ENCODE measurements around the gene MAPT. TPM values are rescaled to one million over a fixed set of nuclear protein-coding genes. Genes with fewer than 3 reads are reported as not detected.

Gene MAPT
- total and polyA plus RNA-seq, 4 donors: 0.27 to 3.8 (median 1.8) TPM

DNA sequence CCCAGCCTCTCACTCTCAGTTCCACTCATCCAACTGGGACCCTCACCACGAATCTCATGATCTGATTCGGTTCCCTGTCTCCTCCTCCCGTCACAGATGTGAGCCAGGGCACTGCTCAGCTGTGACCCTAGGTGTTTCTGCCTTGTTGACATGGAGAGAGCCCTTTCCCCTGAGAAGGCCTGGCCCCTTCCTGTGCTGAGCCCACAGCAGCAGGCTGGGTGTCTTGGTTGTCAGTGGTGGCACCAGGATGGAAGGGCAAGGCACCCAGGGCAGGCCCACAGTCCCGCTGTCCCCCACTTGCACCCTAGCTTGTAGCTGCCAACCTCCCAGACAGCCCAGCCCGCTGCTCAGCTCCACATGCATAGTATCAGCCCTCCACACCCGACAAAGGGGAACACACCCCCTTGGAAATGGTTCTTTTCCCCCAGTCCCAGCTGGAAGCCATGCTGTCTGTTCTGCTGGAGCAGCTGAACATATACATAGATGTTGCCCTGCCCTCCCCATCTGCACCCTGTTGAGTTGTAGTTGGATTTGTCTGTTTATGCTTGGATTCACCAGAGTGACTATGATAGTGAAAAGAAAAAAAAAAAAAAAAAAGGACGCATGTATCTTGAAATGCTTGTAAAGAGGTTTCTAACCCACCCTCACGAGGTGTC, 131.3 kb downstream of the MAPT start:
- Histone ChIP-seq H3K9ac (ENCODE audit: insufficient read depth in 1 of 2, low read length in 2 of 2) (no peak overlapping the region), H3K27ac (ENCODE audit: low read depth in 1 of 2, low read length in 1 of 2) (no peak overlapping the region), H3K27me3 (ENCODE audit: control insufficient read depth in 3 of 3, insufficient read depth in 3 of 3, low read length in 2 of 3) (no peaks in the 10 kb centered on the region), H3K36me3 (ENCODE audit: control insufficient read depth in 4 of 4, insufficient read depth in 4 of 4, low read length in 4 of 4) (peaks cover 3 to 26% (median 15%) of the 10 kb centered on the region in 4 donors), H3K9me3 (ENCODE audit: control insufficient read depth in 4 of 4, insufficient read depth in 3 of 4, low read length in 3 of 4) (no peaks in the 10 kb centered on the region), H3K4me3 (no peak overlapping the region), H3K4me1 (ENCODE audit: control insufficient read depth in 5 of 5, insufficient read depth in 5 of 5, low read length in 5 of 5) (no peaks in the 10 kb centered on the region)
- TF ChIP-seq, protein P1, sequence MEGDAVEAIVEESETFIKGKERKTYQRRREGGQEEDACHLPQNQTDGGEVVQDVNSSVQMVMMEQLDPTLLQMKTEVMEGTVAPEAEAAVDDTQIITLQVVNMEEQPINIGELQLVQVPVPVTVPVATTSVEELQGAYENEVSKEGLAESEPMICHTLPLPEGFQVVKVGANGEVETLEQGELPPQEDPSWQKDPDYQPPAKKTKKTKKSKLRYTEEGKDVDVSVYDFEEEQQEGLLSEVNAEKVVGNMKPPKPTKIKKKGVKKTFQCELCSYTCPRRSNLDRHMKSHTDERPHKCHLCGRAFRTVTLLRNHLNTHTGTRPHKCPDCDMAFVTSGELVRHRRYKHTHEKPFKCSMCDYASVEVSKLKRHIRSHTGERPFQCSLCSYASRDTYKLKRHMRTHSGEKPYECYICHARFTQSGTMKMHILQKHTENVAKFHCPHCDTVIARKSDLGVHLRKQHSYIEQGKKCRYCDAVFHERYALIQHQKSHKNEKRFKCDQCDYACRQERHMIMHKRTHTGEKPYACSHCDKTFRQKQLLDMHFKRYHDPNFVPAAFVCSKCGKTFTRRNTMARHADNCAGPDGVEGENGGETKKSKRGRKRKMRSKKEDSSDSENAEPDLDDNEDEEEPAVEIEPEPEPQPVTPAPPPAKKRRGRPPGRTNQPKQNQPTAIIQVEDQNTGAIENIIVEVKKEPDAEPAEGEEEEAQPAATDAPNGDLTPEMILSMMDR (IDR thresholded peaks at IDR 0.05; ENCODE audit: control extremely low read depth, extremely low read depth): no peak
- no peak for ATAC-seq (ENCODE audit: insufficient read depth, low FRiP score)
- 86 to 89% methylated on average over 8 of the region's 8 CpGs for WGBS, 2 donors
- DNase-seq: no peak

DNA sequence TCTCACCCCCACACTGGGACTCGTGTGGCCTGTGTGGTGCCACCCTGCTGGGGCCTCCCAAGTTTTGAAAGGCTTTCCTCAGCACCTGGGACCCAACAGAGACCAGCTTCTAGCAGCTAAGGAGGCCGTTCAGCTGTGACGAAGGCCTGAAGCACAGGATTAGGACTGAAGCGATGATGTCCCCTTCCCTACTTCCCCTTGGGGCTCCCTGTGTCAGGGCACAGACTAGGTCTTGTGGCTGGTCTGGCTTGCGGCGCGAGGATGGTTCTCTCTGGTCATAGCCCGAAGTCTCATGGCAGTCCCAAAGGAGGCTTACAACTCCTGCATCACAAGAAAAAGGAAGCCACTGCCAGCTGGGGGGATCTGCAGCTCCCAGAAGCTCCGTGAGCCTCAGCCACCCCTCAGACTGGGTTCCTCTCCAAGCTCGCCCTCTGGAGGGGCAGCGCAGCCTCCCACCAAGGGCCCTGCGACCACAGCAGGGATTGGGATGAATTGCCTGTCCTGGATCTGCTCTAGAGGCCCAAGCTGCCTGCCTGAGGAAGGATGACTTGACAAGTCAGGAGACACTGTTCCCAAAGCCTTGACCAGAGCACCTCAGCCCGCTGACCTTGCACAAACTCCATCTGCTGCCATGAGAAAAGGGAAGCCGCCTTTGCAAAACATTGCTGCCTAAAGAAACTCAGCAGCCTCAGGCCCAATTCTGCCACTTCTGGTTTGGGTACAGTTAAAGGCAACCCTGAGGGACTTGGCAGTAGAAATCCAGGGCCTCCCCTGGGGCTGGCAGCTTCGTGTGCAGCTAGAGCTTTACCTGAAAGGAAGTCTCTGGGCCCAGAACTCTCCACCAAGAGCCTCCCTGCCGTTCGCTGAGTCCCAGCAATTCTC, 132.1 kb downstream of the MAPT start:
- H3K36me3 ChIP-seq (ENCODE audit: control insufficient read depth in 4 of 4, insufficient read depth in 4 of 4, low read length in 4 of 4): peaks cover 3 to 32% (median 19%) of the 10 kb centered on the region in 4 donors

DNA sequence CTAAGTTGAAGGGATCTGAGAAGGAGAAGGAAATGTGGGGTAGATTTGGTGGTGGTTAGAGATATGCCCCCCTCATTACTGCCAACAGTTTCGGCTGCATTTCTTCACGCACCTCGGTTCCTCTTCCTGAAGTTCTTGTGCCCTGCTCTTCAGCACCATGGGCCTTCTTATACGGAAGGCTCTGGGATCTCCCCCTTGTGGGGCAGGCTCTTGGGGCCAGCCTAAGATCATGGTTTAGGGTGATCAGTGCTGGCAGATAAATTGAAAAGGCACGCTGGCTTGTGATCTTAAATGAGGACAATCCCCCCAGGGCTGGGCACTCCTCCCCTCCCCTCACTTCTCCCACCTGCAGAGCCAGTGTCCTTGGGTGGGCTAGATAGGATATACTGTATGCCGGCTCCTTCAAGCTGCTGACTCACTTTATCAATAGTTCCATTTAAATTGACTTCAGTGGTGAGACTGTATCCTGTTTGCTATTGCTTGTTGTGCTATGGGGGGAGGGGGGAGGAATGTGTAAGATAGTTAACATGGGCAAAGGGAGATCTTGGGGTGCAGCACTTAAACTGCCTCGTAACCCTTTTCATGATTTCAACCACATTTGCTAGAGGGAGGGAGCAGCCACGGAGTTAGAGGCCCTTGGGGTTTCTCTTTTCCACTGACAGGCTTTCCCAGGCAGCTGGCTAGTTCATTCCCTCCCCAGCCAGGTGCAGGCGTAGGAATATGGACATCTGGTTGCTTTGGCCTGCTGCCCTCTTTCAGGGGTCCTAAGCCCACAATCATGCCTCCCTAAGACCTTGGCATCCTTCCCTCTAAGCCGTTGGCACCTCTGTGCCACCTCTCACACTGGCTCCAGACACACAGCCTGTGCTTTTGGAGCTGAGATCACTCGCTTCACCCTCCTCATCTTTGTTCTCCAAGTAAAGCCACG, 133.0 kb downstream of the MAPT start:
- no peak for ATAC-seq (ENCODE audit: insufficient read depth, low FRiP score)
- 51 to 74% methylated on average over 12 of the region's 12 CpGs for WGBS, 2 donors
- H3K27me3 ChIP-seq (ENCODE audit: control insufficient read depth in 3 of 3, insufficient read depth in 3 of 3, low read length in 2 of 3): no peaks in the 10 kb centered on the region
- DNase-seq: no peak
- H3K4me1 ChIP-seq (ENCODE audit: control insufficient read depth in 5 of 5, insufficient read depth in 5 of 5, low read length in 5 of 5): no peaks in the 10 kb centered on the region
- no peak overlapping the region for H3K9ac ChIP-seq (ENCODE audit: insufficient read depth in 1 of 2, low read length in 2 of 2)
- no peaks in the 10 kb centered on the region for H3K9me3 ChIP-seq (ENCODE audit: control insufficient read depth in 4 of 4, insufficient read depth in 3 of 4, low read length in 3 of 4)
- peak overlapping the region in 1 of 2 donors; percentile 13 for H3K27ac ChIP-seq (ENCODE audit: low read depth in 1 of 2, low read length in 1 of 2)
- peaks cover 10 to 40% (median 24%) of the 10 kb centered on the region in 4 donors for H3K36me3 ChIP-seq (ENCODE audit: control insufficient read depth in 4 of 4, insufficient read depth in 4 of 4, low read length in 4 of 4)
- TF ChIP-seq, protein P1 (IDR thresholded peaks at IDR 0.05; ENCODE audit: control extremely low read depth, extremely low read depth): no peak
- H3K4me3 ChIP-seq: no peak overlapping the region

More for the DNA sequence above, 132.1 kb downstream of the MAPT start:
- H3K27me3 ChIP-seq (ENCODE audit: control insufficient read depth in 3 of 3, insufficient read depth in 3 of 3, low read length in 2 of 3): no peaks in the 10 kb centered on the region
- TF ChIP-seq, protein P1 (IDR thresholded peaks at IDR 0.05; ENCODE audit: control extremely low read depth, extremely low read depth): no peak
- no peaks in the 10 kb centered on the region for H3K9me3 ChIP-seq (ENCODE audit: control insufficient read depth in 4 of 4, insufficient read depth in 3 of 4, low read length in 3 of 4)
- no peak overlapping the region for H3K4me3 ChIP-seq
- WGBS, 2 donors: 48 to 75% methylated on average over 17 of the region's 17 CpGs
- no peak overlapping the region for H3K9ac ChIP-seq (ENCODE audit: insufficient read depth in 1 of 2, low read length in 2 of 2)
- ATAC-seq (ENCODE audit: insufficient read depth, low FRiP score): no peak
- no peaks in the 10 kb centered on the region for H3K4me1 ChIP-seq (ENCODE audit: control insufficient read depth in 5 of 5, insufficient read depth in 5 of 5, low read length in 5 of 5)
- DNase-seq: no peak
- H3K27ac ChIP-seq (ENCODE audit: low read depth in 1 of 2, low read length in 1 of 2): no peak overlapping the region

All from lung (tissue), 12 donors.